ENCODE data around the gene LIM2. TPM values are rescaled to one million over a fixed set of nuclear protein-coding genes. Genes with fewer than 3 reads are reported as not detected.

Gene LIM2
- total and polyA plus RNA-seq, 11 donors = not detected

GRCh38 chr19:51354742-51355148, 33.0 kb downstream of the LIM2 start:
- Histone ChIP-seq H3K4me3 (no peak overlapping the region), H3K4me1 (peaks cover 0 to 10% (median 0%) of the 10 kb centered on the region in 12 donors), H3K36me3 (peaks cover 0 to 38% (median 31%) of the 10 kb centered on the region in 9 donors), H3K9me3 (no peaks in the 10 kb centered on the region), H3K27me3 (no peaks in the 10 kb centered on the region), H3K27ac (no peak overlapping the region)
- WGBS, 4 donors = 43 to 69% (median 55%) methylated on average over 8 of the region's 8 CpGs
- TF ChIP-seq POLR2A (IDR thresholded peaks at IDR 0.05) = no peak
- TF ChIP-seq CTCF (IDR thresholded peaks at IDR 0.05) = no peak
- DNase-seq (no peak), ATAC-seq (no peak)
- intact Hi-C loops (cut with DNase I) = no loop called here

GRCh38 chr19:51354103-51354741, 33.6 kb downstream of the LIM2 start:
- H3K27ac ChIP-seq = no peak overlapping the region
- H3K4me3 ChIP-seq = no peak overlapping the region
- ATAC-seq = peak in 1 of 4 donors; percentile 11
- H3K27me3 ChIP-seq = no peaks in the 10 kb centered on the region
- intact Hi-C loops (cut with DNase I) = no loop called here
- no peak for DNase-seq
- H3K9me3 ChIP-seq = no peaks in the 10 kb centered on the region
- 59 to 66% (median 63%) methylated on average over 10 to 12 of the region's 12 CpGs for WGBS, 4 donors
- H3K36me3 ChIP-seq = peaks cover 0 to 42% (median 34%) of the 10 kb centered on the region in 9 donors
- TF ChIP-seq CTCF (IDR thresholded peaks at IDR 0.05) (no peak), POLR2A (IDR thresholded peaks at IDR 0.05) (no peak)
- peaks cover 0 to 10% (median 0%) of the 10 kb centered on the region in 12 donors for H3K4me1 ChIP-seq

- no peak for TF ChIP-seq POLR2A (IDR thresholded peaks at IDR 0.05)
- no peak for TF ChIP-seq CTCF (IDR thresholded peaks at IDR 0.05)
- DNase-seq (peak in 1 of 5 donors; percentile 34), ATAC-seq (no peak)
- H3K36me3 ChIP-seq = peaks cover 0 to 53% (median 45%) of the 10 kb centered on the region in 9 donors
- H3K4me3 ChIP-seq = no peak overlapping the region
- intact Hi-C loops (cut with DNase I) = no loop called here
- no peaks in the 10 kb centered on the region for H3K9me3 ChIP-seq
- no peak overlapping the region for H3K27ac ChIP-seq
- 90 to 94% (median 92%) methylated on average over 14 to 16 of the region's 16 CpGs for WGBS, 4 donors
- H3K27me3 ChIP-seq = no peaks in the 10 kb centered on the region
- peaks cover 0 to 10% (median 0%) of the 10 kb centered on the region in 12 donors for H3K4me1 ChIP-seq
Measured at GRCh38 chr19:51352783-51353360, 34.9 kb downstream of the LIM2 start.

GRCh38 chr19:51351266-51351990, 36.3 kb downstream of the LIM2 start:
- 91 to 98% (median 95%) methylated on average over 10 to 11 of the region's 11 CpGs for WGBS, 4 donors
- H3K36me3 ChIP-seq = peaks cover 0 to 67% (median 59%) of the 10 kb centered on the region in 9 donors
- ATAC-seq (no peak), DNase-seq (no peak)
- TF ChIP-seq CTCF (IDR thresholded peaks at IDR 0.05) = no peak
- no peak for TF ChIP-seq POLR2A (IDR thresholded peaks at IDR 0.05)
- H3K4me3 ChIP-seq = no peak overlapping the region
- intact Hi-C loops (cut with DNase I) = no loop called here
- H3K27ac ChIP-seq = no peak overlapping the region
- H3K9me3 ChIP-seq = no peaks in the 10 kb centered on the region
- no peaks in the 10 kb centered on the region for H3K27me3 ChIP-seq
- peaks cover 0 to 10% (median 0%) of the 10 kb centered on the region in 12 donors for H3K4me1 ChIP-seq
